Neural crest cell (in vitro differentiated cells): ENCODE results near the gene CMTM1. TPM values are rescaled to one million over a fixed set of nuclear protein-coding genes. Genes with fewer than 3 reads are reported as not detected.

Experiments used
- DNase-seq: peaks from one replicate; pipeline ENCODE4 v3.0.0; 2021; ENCODE audit warnings: low read depth, mixed read lengths, low spot score
- H3K27ac Mint-ChIP-seq: one replicate; pipeline ENCODE4 v1.8.0; 2021; ENCODE audit warnings: mild to moderate bottlenecking, mixed read lengths; ENCODE audit not compliant: unreplicated experiment
- H3K27me3 Mint-ChIP-seq: 2 replicates; pipeline ENCODE4 v1.8.0; 2021; ENCODE audit warnings: low read depth, mild to moderate bottlenecking, mixed read lengths
- H3K36me3 Mint-ChIP-seq: 2 replicates; pipeline ENCODE4 v1.8.0; 2021; ENCODE audit warnings: low read depth, mild to moderate bottlenecking, mixed read lengths
- H3K4me1 Mint-ChIP-seq: 2 replicates; pipeline ENCODE4 v1.8.0; 2021; ENCODE audit warnings: mixed read lengths
- H3K4me3 Mint-ChIP-seq: one replicate; pipeline ENCODE4 v1.8.0; 2021; ENCODE audit warnings: mild to moderate bottlenecking, mixed read lengths
- H3K9me3 Mint-ChIP-seq: 2 replicates; pipeline ENCODE4 v1.8.0; 2021; ENCODE audit warnings: mixed read lengths
- CTCF ChIP-seq: fragments of 200-600 bp; sonication (generic); conservative IDR thresholded peaks from 2 replicates; pipeline ENCODE4 v1.5.0; 2021; ENCODE audit warnings: antibody characterized with exemption, mild to moderate bottlenecking
- total RNA-seq: library from RNA; stranded (reverse); gene quantifications from 2 replicates; pipeline ENCODE4 v1.2.1, GENCODE V29; 2021

Gene CMTM1
- total RNA-seq, 1 donor from 2014 or later, result 17.1 TPM

- Mint-ChIP-seq H3K4me1 (no peaks in the 10 kb centered on the region), H3K4me3 (no peak overlapping the region), H3K27ac (no peak overlapping the region), H3K36me3 (no peaks in the 10 kb centered on the region), H3K9me3 (no peaks in the 10 kb centered on the region), H3K27me3 (peaks cover 29% of the 10 kb centered on the region)
- no peak for TF ChIP-seq CTCF
- DNase-seq, result no peak
These were observed 8.8 kb downstream of the CMTM1 start for GRCh38 chr16:66575060-66575459.

DNA sequence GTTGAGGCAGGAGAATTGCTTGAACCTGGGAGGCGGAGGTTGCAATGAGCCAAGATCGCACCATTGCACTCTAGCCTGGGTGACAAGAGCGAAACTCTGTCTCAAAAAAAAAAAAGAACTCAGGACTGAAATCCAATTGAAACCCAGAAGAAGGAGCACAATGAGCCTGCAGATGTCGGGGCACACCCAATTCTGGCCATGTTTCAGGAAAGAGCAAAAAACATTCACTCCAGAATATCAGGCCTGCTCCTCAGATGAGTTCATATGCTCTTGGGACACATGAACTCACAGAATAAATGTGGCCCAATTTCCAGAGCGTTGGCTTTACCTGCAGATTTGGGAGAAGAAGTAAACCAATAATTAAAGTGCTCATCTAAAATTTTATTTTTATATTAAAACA is 10.1 kb downstream of the CMTM1 start:
- peaks cover 29% of the 10 kb centered on the region for H3K27me3 Mint-ChIP-seq
- no peak for DNase-seq
- H3K4me1 Mint-ChIP-seq, result peaks cover 11% of the 10 kb centered on the region
- no peak for TF ChIP-seq CTCF
- no peaks in the 10 kb centered on the region for H3K9me3 Mint-ChIP-seq
- H3K36me3 Mint-ChIP-seq, result no peaks in the 10 kb centered on the region
- H3K27ac Mint-ChIP-seq, result no peak overlapping the region
- H3K4me3 Mint-ChIP-seq, result no peak overlapping the region

- H3K36me3 Mint-ChIP-seq, result no peaks in the 10 kb centered on the region
- no peak for DNase-seq
- no peaks in the 10 kb centered on the region for H3K9me3 Mint-ChIP-seq
- H3K4me1 Mint-ChIP-seq, result peaks cover 24% of the 10 kb centered on the region
- H3K4me3 Mint-ChIP-seq, result no peak within 1 kb of the TSS
- peaks cover 29% of the 10 kb centered on the region for H3K27me3 Mint-ChIP-seq
- TF ChIP-seq CTCF, result no peak
- H3K27ac Mint-ChIP-seq, result peak within 1 kb of the TSS; percentile 94
These were observed 12.7 kb downstream of the CMTM1 start, which contains the start of gene CMTM2 for GRCh38 chr16:66578651-66579531. CMTM2 (plus strand) TSS chr16:66579463; CDS start chr16:66579608, 145 bp downstream.

DNA sequence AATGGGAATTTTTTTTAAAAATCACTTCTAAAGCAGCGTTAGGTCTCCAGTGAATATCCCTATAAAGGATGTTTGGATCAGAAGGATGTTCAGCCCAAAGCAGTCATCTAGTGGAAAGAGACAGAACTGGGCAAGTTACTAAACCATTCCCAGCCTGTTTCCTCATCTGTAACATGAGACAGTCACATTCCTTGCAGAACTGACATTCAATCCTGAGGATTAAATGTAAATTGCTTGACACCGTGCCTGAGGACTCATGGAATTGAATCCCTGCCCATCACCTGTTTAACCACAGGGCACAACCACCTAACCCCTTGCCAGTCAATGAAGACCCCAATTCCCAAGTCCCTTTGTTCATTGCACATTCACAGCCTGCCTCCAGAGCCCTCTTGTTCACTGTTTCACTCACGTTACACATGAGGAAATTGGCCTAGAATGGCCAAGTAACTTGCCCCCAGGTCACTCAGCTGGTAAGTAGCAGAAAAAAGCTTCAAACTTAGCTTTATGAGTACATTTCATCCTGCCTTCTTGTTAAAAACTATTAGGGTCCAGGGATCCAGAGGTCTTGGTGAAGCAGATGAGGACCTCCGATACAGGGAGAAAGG is 14.5 kb downstream of the CMTM1 start:
- Mint-ChIP-seq H3K4me1 (peaks cover 31% of the 10 kb centered on the region), H3K27ac (peak overlapping the region; percentile 44), H3K9me3 (no peaks in the 10 kb centered on the region), H3K27me3 (peaks cover 29% of the 10 kb centered on the region), H3K4me3 (no peak overlapping the region), H3K36me3 (no peaks in the 10 kb centered on the region)
- no peak for DNase-seq
- TF ChIP-seq CTCF, result no peak

DNA sequence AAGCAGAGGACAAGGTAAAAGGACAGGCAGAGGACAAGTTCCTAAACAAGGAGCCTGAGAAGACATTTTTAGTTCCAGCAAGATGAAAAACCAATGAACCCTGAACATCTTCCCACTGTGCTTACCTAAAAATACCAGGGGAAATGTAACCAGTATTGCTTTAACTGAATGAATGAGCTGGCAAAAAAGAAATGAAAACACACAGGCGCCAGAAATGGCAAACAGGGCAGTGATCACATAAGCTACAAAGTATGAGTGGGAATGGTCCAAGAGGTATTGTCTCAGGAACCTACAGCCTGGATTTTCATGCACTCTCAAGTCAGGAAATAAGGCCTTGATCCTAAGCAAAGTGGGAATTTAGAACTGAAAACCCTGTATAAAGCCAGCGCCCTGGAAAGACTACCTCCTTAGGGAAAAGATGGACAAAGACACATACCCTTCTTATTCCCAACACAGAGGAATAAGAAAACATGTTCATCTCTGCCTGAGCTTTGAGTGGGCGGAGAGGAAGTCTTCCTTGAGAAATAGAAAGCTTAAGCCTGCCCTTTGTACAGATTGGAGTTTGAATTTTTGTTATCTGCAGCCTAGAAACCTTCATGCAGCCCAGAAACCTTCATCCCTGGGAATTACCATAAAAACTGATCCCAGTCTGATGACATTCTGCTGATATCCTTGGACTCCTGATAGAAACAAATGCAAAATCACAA is 15.2 kb downstream of the CMTM1 start:
- Mint-ChIP-seq H3K4me3 (no peak overlapping the region), H3K27me3 (peaks cover 29% of the 10 kb centered on the region), H3K9me3 (no peaks in the 10 kb centered on the region), H3K36me3 (no peaks in the 10 kb centered on the region), H3K27ac (no peak overlapping the region), H3K4me1 (peaks cover 31% of the 10 kb centered on the region)
- TF ChIP-seq CTCF, result no peak
- DNase-seq, result no peak
